H1 (cell line): ENCODE results near the gene SASS6. TPM values are rescaled to one million over a fixed set of nuclear protein-coding genes. Genes with fewer than 3 reads are reported as not detected.

Source experiments
- GABPA ChIP-seq: IDR thresholded peaks from 2 replicates; pipeline ENCODE4 v1.6.1; 2011; ENCODE audit warnings: mild to moderate bottlenecking, low read length, moderate library complexity, borderline replicate concordance; ENCODE audit not compliant: insufficient read depth
- NANOG ChIP-seq: IDR thresholded peaks from 2 replicates; pipeline ENCODE4 v1.6.1; 2011; ENCODE audit warnings: low read length, low read depth, mild to moderate bottlenecking, inconsistent platforms; ENCODE audit not compliant: insufficient read depth, poor library complexity, severe bottlenecking
- RBBP5 ChIP-seq: IDR thresholded peaks from 2 replicates; pipeline ENCODE4 v1.7.1; 2012; ENCODE audit warnings: low read depth, mild to moderate bottlenecking, inconsistent platforms, low read length, moderate library complexity, borderline replicate concordance
- SP1 ChIP-seq: IDR thresholded peaks from 2 replicates; pipeline ENCODE4 v1.6.1; 2011; ENCODE audit warnings: low read depth, low read length
- SP2 ChIP-seq: IDR thresholded peaks from 2 replicates; pipeline ENCODE4 v1.6.1; 2012; ENCODE audit warnings: mild to moderate bottlenecking, low read length, inconsistent platforms
- YY1 ChIP-seq: IDR thresholded peaks from 2 replicates; pipeline ENCODE4 v1.6.1; 2011; ENCODE audit warnings: low read depth, mild to moderate bottlenecking, low read length
- polyA plus RNA-seq, 7 experiments: library from polyadenylated mRNA; depleted of rRNA in 3 of 7; stranded (reverse) in 5 of 7; unstranded in 2 of 7; fragments of >200 nt in 5 of 7; fragments of 200-250 nt in 2 of 7; gene quantifications; 1 replicate in 5 of 7; 2 replicates in 1 of 7; 4 replicates in 1 of 7; pipeline versions ENCODE4 v1.2.1 to v1.2.3, GENCODE V29; 2011 to 2013; ENCODE audit warnings: missing spikeins in 2 of 7, mixed read lengths in 2 of 7
- total RNA-seq: library from RNA; stranded (reverse); fragmentation: NEBNext Ultra II Directional; extraction: Animal tissue kit (Norgen Biotek cat#: 25700); gene quantifications from 2 replicates; pipeline ENCODE4 v1.2.1, GENCODE V29; 2021

SASS6 gene
- total and polyA plus RNA-seq, 2 of the 8 experiments (the other 6 are each of a cell fraction or from before 2014, with no cell fraction given), result 1.2 to 13.8 TPM

DNA sequence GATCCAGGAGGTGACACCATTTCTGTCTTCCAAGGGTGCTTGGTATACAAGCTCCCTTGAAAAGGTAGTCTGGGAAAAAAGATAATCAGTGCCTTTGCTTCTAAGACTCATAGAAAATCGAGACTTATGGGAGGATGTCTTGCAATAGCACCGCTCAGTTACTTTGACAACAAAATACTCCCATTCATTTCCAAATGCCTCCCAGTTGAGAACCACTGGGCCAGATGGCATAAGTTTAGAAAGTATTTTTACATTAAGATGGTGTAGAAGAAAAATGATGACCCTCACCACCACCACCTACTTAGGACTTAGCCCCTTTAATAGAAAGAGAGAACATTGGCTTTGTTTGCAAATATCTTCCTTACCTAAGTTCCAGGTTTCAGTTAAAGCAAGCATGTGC, 4.9 kb upstream of the SASS6 start (continued):
- TF ChIP-seq YY1 (no peak), NANOG (no peak), SP2 (no peak), GABPA (no peak), SP1 (no peak), RBBP5 (no peak)
